ENCODE data around the gene CPT1B.
A peak's percentile ranks its signal among the peaks of the same experiment; 100 is the strongest.
"Not testable (repeated sequence)": the region's sequence is repeated elsewhere in the genome, so short reads cannot be mapped to it uniquely, and the experiment has no call there.

Gene CPT1B

GRCh38 chr22:50544078-50544745 is 34.0 kb downstream of the CPT1B start:
- peak; percentile 92 for DNase-seq

- no peak for DNase-seq
Measured at GRCh38 chr22:50542416-50542927, 35.8 kb downstream of the CPT1B start.

DNA sequence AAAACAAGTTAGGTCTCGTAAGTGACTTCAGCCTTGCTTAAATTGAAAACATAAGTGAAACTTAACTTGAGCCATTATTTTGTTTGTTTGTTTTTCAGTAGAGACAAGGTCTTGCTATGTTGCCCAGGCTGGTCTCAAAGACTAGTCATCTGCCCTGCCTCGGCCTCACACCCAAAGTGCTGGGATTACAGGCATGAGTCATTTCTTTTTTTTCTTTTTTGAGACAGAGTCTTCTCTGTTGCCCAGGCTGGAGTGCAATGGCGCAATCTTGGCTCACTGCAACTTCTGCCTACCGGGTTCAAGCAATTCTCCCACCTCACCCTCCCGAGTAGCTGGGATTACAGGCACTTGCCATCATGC is 36.6 kb downstream of the CPT1B start:
- DNase-seq: not testable (repeated sequence)

DNA sequence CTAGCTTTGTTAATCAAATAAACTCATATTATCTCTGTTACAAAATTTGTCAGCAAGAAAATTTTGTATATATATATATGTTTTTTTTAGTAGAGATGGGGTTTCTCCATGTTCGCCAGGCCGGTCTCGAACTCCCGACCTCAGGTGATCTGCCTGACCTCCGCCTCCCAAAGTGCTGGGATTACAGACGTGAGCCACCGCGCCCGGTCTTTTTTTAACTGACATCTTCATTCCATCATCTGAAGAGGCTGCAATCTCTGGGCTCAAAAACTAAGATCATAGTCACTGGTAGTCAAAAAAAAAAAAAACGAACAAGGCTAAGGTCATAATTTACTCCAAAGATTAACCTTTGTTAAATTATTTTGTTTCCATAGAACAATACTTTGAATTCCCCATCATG is 37.8 kb downstream of the CPT1B start:
- DNase-seq: no peak

DNA sequence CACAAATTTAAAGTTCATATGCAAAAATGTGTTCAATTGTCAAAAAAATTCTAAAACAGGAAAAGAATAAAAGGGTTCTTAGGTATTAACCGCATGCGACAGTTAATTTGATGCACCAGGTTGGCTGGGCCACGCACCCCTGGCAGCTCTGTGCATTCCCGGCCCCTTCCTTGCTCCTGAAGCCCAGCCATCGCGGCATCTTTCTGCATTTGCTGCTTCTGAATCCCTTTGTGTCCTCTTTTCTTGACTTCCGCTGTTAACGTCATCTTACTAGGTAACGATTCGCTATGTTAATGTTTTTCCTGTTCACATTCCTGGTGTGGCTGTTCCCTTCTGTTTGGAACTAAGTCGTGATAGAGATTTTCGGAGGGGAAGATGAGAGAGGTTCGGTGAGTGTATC is 40.5 kb downstream of the CPT1B start:
- DNase-seq: no peak

GRCh38 chr22:50536226-50536625 is 42.0 kb downstream of the CPT1B start:
- DNase-seq: peak; percentile 95

DNA sequence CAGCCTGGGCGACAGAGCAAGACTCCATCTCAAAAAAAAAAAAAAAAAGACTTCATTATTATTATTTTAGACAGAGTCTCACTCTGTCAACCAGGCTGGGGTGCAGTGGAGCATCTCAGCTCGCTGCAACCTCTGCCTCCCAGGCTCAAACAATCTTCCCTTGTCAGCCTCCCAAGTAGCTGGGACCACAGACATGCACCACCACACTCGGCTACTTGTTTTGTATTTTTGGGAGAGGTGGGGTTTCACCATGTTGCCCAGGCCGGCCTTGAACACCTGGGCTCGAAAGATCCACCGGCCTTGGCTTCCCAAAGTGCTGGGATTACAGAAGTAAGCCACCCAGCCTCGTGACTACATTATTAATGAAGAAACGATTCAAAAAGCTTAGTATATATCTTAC is 43.1 kb downstream of the CPT1B start:
- DNase-seq: no peak

GRCh38 chr22:50533856-50534711 is 44.1 kb downstream of the CPT1B start:
- peak; percentile 87 for DNase-seq

DNA sequence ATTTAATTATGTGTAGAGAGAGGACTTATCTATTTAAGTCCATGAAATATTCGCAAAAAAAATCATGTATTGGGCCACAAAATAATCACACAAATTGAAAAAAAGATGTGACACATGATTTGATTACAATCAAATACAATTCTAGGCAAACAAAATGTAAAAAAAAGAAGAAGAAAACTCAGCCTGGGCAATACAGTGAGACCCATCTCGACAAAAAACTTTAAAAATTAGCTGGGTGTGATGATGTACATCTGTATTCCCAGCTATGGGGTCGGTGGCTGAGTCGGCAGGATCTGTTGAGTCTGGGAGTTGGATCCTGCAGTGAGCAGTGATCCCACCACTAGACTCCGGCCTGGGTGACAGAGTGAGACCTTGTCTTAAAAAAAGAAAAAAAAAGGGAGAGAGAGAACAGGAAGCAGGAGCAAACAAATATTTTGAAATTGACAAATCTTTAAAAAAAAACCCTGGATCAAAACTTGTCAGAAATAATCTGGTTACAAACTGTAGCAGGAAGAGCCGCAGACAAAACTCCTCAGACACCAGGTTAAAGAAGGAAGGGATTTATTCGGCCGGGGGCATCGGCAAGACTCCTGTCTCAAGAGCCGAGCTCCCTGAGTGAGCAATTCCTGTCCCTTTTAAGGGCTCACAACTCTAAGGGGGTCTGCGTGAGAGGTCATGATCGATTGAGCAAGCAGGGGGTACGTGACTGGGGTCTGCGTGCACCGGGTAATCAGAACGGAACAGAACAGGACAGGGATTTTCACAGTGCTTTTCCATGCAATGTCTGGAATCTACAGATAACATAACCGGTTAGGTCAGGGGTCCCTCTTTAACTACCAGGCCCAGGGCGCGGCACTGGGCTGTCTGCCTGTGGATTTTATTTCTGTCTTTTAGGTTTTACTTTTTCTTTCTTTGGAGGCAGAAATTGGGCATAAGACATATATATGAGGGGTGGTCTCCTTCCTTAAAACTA is 45.1 kb downstream of the CPT1B start:
- no peak for DNase-seq

DNA sequence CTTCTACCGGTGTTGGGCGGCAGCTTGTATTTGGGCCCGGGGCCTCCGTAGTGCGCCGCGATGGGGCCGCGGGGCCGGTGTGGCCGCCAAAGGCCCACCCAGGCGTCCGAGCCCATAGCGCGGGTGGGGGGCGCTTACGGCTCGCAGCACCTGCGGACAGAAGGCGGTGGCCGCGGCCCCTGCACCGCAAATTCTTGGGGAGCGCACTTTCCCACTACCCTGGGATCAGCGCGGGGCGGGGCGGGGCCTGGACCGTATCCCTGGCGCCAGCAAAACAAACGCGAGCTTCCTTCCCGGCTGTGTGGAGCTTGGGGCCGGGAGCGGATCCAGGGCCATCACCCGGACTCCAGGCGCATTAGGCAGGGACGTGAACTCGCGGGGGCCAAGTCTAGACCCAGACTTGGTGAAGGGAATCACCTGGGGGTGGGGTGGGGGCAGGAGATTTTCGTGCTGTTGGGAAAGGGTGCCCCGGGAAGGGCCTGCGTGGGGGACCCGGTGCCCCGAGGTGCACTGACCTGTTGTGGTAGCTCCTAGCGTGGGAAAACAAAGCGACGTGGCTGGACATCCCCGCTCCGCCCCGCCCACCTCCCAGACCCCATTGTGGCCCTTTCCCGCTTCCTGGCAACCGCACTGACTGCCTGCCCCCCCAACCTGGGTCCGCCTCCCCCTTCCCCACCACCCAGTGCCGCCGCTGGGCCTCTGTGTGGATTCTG is 46.1 kb downstream of the CPT1B start:
- DNase-seq: no peak

DNA sequence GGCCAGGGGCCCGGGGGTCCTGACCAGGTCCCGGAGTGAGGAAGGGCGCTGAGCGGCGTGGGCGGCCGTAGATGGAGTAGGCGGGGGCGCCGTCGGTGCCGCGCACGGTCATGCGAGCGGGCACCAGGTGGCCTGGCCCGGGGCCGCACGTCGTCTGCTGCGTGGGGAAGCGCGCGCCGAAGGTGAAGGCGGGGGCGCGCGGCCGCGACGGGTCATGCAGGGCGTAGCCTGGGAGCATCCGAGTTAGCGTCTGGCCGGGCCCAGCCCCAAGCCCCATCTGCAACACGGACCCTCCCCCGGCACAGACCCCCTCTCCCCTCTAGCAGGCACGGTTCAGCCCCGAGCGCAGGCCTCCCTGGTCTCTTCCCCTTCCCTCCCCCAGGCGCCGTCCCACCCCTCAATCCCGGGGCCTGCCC is 46.7 kb downstream of the CPT1B start:
- DNase-seq: peak; percentile 88

GRCh38 chr22:50530877-50531545 is 47.2 kb downstream of the CPT1B start:
- peak; percentile 92 for DNase-seq

DNA sequence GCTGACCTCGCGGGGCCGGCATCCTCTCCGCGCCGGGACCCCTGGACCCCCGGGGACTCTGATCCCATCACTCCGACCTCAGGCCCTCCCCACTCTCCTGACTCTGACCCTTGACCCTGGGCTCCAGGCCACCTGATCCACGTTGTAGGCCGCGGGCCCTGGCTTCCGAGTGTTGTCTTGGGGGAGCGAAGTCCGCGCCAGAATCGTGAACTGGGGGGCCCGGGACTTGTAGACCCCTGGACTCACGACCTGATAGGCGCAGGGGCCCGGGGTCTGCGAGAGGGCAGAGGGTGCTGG is 47.7 kb downstream of the CPT1B start:
- no peak for DNase-seq

DNA sequence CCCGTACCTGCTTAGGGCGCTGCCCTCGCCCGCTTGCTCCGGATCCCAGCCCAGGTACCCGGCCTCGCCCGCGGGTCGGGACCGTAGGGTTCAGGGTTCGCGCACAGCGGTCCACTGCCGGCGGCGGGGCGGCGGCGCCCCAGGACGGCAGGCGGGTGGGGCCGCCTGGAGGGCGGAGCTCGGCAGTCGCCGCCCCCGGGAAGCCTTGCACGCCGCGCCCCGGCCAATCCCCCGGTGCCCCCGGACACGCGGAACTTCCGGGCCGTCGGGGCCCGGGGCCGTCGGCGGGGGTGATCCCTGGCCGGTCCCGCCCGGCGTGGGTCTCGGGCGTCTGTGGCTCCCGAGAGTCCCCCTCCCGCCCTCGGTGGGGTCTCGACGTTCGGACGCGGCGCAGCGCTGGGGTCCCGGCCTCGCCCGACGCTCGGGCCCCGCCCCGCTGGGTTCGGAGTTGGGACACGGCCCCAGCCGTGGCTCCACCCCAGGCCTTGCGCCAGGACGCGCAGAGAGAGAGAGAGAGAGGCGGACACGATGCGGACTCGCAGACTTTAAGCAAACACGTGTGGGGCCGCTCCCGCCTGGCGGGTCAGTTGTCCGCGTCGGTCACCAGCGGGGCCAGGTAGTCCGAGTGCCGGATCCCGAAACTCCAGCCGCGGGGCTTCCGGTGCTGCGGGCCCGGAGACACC is 48.2 kb downstream of the CPT1B start, which contains the start of gene TYMP:
TSS of gene TYMP (minus strand) at position 116 of the 683 bp plus-strand sequence. CDS start 303 bp downstream, outside the sequence.
- DNase-seq: peak; percentile 91

GRCh38 chr22:50529416-50529896 is 48.8 kb downstream of the CPT1B start:
- DNase-seq: peak; percentile 23

- peak; percentile 44 for DNase-seq
Measured at GRCh38 chr22:50528682-50529415, 49.4 kb downstream of the CPT1B start.

DNA sequence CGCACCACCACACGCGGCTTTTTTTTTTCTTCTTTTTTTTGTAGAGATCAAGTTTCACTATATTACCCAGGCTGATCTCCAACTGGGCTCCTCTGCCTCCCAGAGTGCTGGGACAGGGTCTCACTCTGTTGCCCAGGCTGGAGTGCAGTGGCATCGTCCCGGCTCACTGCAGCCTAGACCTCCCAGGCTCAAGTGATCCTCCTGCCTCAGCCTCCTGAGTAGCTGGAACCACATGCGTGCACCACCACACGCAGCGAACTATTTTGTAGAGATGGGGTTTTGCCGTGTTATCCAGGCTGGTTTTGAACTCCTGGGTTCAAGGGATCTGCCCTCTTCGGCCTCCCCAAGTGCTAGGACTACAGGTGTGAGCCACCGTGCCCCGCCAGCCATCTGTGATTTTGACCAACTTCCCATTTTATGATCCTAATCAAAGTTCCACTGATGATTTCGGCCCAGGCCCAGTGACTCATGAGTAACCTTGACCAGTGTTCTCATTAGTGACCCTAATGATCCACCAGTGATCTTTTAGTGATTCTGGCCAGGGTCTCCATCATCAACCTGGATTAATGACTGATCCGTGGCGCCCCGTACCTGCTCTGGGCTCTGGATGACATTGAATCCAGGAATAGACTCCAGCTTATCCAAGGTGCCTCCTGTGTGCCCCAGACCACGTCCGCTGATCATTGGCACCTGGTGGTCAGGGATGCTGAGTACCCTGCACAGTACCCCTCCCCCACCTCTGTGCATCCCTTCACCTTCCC is 50.1 kb downstream of the CPT1B start:
- DNase-seq: no peak

DNA sequence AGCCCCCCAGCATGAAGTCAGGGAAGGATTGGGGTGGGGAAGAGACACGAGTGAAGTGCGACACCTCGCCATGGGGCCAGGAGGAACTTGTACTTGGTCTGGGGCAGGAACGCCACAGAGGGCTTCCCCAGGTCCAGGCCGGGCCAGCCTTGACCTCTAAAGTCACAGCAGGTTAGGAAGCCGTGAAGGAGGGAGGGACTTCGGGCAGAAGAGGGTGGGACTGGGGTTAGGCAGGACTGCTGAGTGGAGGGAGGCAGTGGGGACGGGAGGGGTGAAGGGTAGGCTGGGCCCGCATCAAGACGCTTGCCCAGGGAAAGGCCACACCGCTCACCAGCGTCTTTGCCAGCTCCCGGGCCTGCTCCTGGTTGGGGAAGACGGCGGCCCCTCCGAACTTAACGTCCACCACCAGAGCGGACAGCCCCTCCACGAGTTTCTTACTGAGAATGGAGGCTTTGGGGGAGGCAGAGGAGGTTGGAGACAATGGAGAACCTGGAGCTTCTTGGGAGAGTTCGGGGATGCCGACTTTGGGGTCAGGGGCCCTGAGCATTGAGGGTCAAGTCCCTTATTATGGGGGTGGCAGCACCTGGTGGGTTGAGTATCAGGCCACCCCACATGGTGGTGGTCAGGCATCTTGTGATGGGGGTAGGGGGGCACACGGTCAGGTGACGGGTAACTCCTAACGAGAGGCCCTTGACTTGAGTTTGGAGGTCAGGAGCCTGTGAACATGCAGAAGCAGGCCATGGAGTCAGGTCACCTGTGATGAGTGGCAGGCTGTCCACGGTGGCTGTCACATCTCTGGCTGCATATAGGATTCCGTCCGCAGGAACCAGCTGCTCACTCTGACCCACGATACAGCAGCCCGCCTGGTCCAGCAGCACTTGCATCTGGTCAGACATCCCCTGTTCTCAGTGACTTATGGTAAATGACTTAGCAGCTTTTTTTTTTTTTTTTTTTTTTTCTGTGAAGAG is 51.1 kb downstream of the CPT1B start:
- peak; percentile 89 for DNase-seq

All from RPMI8226 (cell line).